Heart left ventricle (tissue), 16 donors: ENCODE results near the gene SLC43A2. TPM values are rescaled to one million over a fixed set of nuclear protein-coding genes. Genes with fewer than 3 reads are reported as not detected.
"Not testable (repeated sequence)": the region's sequence is repeated elsewhere in the genome, so short reads cannot be mapped to it uniquely, and the experiment has no call there.

ENCODE experiments used
- ATAC-seq, 4 donors: fragments of 200-7000 bp; cut with Tn5 transposase; one replicate each; pipeline ENCODE4 v1.9.1; 2020 to 2022; ENCODE audit warnings: moderate library complexity in 4 of 4, mild to moderate bottlenecking in 3 of 4, moderate number of reproducible peaks in 1 of 4
- DNase-seq, 5 donors: peaks; one replicate each; pipeline ENCODE4 v3.0.0-alpha.2; 2020
- H3K27ac ChIP-seq, 12 donors: fragments of 200-600 bp; sonication (generic) in 4 of 12; one replicate each; pipeline versions ENCODE4 v1.5.0 to v1.8.0; 2016 to 2022; ENCODE audit warnings: mild to moderate bottlenecking in 2 of 12
- H3K27me3 ChIP-seq, 9 donors: fragments of 200-600 bp; sonication (generic) in 2 of 9; one replicate each; pipeline versions ENCODE4 v1.5.1 to v1.8.0; 2016 to 2022; ENCODE audit warnings: mild to moderate bottlenecking in 3 of 9
- H3K36me3 ChIP-seq, 9 donors: fragments of 200-600 bp; sonication (generic) in 2 of 9; one replicate each; pipeline versions ENCODE4 v1.5.0 to v1.8.0; 2018 to 2022; ENCODE audit warnings: mild to moderate bottlenecking in 2 of 9
- H3K4me1 ChIP-seq, 12 donors: fragments of 200-600 bp; sonication (generic) in 4 of 12; one replicate each; pipeline versions ENCODE4 v1.5.0 to v1.8.0; 2016 to 2022; ENCODE audit warnings: mild to moderate bottlenecking in 3 of 12
- H3K4me3 ChIP-seq, 12 donors: fragments of 200-600 bp; sonication (generic) in 4 of 12; one replicate each; pipeline versions ENCODE4 v1.5.0 to v1.8.0; 2017 to 2022; ENCODE audit warnings: mild to moderate bottlenecking in 9 of 12, moderate library complexity in 4 of 12
- H3K9me3 ChIP-seq, 12 donors: fragments of 200-600 bp; sonication (generic) in 4 of 12; one replicate each; pipeline versions ENCODE4 v1.5.0 to v1.8.0; 2016 to 2022; ENCODE audit warnings: mild to moderate bottlenecking in 1 of 12
- CTCF ChIP-seq, 12 donors: fragments of 200-600 bp; sonication (generic) in 4 of 12; IDR thresholded peaks; one replicate each; pipeline versions ENCODE4 v1.5.0 to v1.8.0; 2018 to 2022; ENCODE audit warnings: antibody characterized with exemption in 12 of 12, mild to moderate bottlenecking in 5 of 12
- POLR2A ChIP-seq, 2 donors: fragments of 450-650 bp; IDR thresholded peaks; one replicate each; pipeline ENCODE4 v1.6.1; 2017; ENCODE audit warnings: antibody characterized with exemption in 2 of 2, mild to moderate bottlenecking in 2 of 2, moderate library complexity in 2 of 2
- WGBS, 4 donors: extraction: QIAGEN DNeasy Blood & Tissue Kit in 2 of 4; methylation state at CpG; one replicate each; pipeline versions ENCODE4 v1.1.5 to v1.1.7; 2013 to 2018; 5-methylcytosine and 5-hydroxymethylcytosine counted together
- intact Hi-C, 10 donors: fragments of 100-400 bp; cut with DNase I; formaldehyde crosslinking; loops; one replicate each; pipeline versions ENCODE4 v1.11.1 to v1.14.2; 2022
- polyA plus RNA-seq, 2 donors: library from polyadenylated mRNA; stranded (reverse); fragments of 200-250 nt; gene quantifications; one replicate each; pipeline ENCODE4 v1.2.3, GENCODE V29; 2013
- total RNA-seq, 9 donors: library from RNA; depleted of rRNA in 2 of 9; stranded (reverse); fragments of >200 nt in 2 of 9; fragmentation: NEBNext Ultra II Directional in 3 of 9; extraction: Animal tissue kit (Norgen Biotek cat#: 25700) in 3 of 9; gene quantifications; one replicate each; pipeline versions ENCODE4 v1.1.0 to v1.2.4, GENCODE V29; 2016 to 2023
- donor health status: ischemic (EF 13 %, LVEDD 7.1; RV severe dilation, severe dysfunction).
- donor health status: healthy with polysubstance abuse.
- donor health status: DM: no; HTN: yes; CAD: no.
- donor health status: DM: no; HTN: no; CAD: no.
- donor health status: ischemic (EF 25% LVEDD 6.9; RV normal size, moderate dysfunction).
- donor health status: ischemic (EF 25% LVEDD 5.7; RV mildly dilated, moderate dysfunction).
- donor health status: healthy.
- donor health status: DM: yes; HTN: yes; CAD: no.
- donor health status: ischemic (EF 35%, LVEDD 5.7; RV mildly dilated, moderate dysfunction).
- donor health status: nonischemic (EF 11% LVEDD 7.7; RV severe dilation, severe dysfunction).
- donor health status: DM: yes; HTN: yes; CAD: no.
- donor health status: PGD.
- donor health status: ischemic (EF 29% LVEDD 5.4; RV normal size, mild dysfunction).
- donor health status: nonischemic (EF 23%, LVEDD 6.1; RV moderate dilation, normal function).

SLC43A2 gene
- total and polyA plus RNA-seq, 11 donors, result 1.4 to 29.1 (median 6.8) TPM

GRCh38 chr17:1566505-1567199, 62.0 kb downstream of the SLC43A2 start:
- Histone ChIP-seq H3K4me3 (peak overlapping the region in 1 of 12 donors; percentile 18), H3K4me1 (peaks cover 0 to 25% (median 5%) of the 10 kb centered on the region in 12 donors), H3K9me3 (no peaks in the 10 kb centered on the region), H3K27ac (peak overlapping the region in 1 of 12 donors; percentile 53), H3K27me3 (no peaks in the 10 kb centered on the region), H3K36me3 (no peaks in the 10 kb centered on the region)
- TF ChIP-seq POLR2A (IDR thresholded peaks at IDR 0.05), result no peak
- no peak for TF ChIP-seq CTCF (IDR thresholded peaks at IDR 0.05)
- DNase-seq (peak in 1 of 5 donors; percentile 22), ATAC-seq (no peak)
- WGBS, 4 donors, result 62 to 68% (median 64%) methylated on average over 13 to 14 of the region's 14 CpGs
- intact Hi-C loops, result loop anchor here in 1 of 10 donors (10.0 kb wide), 1 partner anchor 468 kb away; the partner anchor contains the start of gene DPH1

- 52 to 71% (median 56%) methylated on average over 6 of the region's 6 CpGs for WGBS, 4 donors
- Histone ChIP-seq H3K36me3 (no peaks in the 10 kb centered on the region), H3K27ac (no peak overlapping the region), H3K4me1 (peaks cover 2 to 33% (median 12%) of the 10 kb centered on the region in 12 donors), H3K4me3 (no peak overlapping the region), H3K9me3 (no peaks in the 10 kb centered on the region), H3K27me3 (no peaks in the 10 kb centered on the region)
- ATAC-seq (no peak), DNase-seq (peak in 1 of 5 donors; percentile 35)
- TF ChIP-seq POLR2A (IDR thresholded peaks at IDR 0.05), result no peak
- TF ChIP-seq CTCF (IDR thresholded peaks at IDR 0.05), result no peak
- intact Hi-C loops, result loop anchor here in 1 of 10 donors (10.0 kb wide), 1 partner anchor 469 kb away; the partner anchor contains the start of gene DPH1
These were observed 62.8 kb downstream of the SLC43A2 start for GRCh38 chr17:1565877-1566276.

DNA sequence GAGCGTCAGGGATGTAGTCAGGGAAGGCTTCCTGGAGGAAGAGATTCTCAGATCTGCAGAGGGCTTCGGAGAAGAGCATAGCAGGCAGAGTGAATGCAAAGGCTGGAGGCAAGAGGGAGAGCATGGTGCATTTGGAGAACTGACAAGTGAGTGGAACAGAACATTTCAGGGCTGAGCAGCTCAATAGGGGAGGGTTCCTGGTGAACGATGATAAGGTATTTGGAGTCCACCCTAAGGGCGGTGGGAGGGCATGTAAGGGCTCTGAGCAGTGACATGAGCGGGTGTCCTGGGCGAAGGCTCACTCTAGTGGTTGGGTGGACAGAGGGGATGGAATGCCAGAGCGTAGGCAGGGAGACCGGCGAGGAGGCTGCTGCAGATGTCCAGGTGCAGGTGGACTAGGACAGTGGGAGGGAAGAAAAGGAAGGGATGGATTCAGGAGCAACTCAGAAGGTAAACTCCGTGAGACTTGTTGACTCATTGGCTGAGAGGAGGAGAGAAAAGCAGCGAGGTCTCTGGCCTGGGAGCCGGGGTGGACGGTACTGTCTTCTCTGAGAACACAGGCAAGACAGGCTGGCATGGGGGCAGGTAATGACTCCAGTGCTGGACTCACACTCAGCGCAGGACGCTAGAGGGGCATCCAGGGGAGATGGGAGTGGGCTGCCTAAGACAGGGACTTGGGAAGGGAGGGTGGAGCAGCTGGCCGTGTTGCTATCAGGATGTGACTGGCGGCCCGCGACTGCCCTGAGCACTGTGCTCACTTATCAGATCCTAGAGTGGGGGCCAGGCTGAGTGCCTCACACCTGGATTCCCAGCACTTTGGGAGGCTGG, 64.6 kb downstream of the SLC43A2 start:
- DNase-seq, result peak in 1 of 5 donors; percentile 48

GRCh38 chr17:1563471-1563785, 65.2 kb downstream of the SLC43A2 start:
- WGBS, 4 donors, result 87 to 91% (median 89%) methylated on average over 15 of the region's 15 CpGs
- H3K27me3 ChIP-seq, H3K27ac ChIP-seq, H3K36me3 ChIP-seq, H3K9me3 ChIP-seq, ATAC-seq: not testable (repeated sequence)
- peak in 1 of 5 donors; percentile 34 for DNase-seq
- intact Hi-C loops, result loop anchor here in 1 of 10 donors (10.0 kb wide), 1 partner anchor 471 kb away; the partner anchor contains the start of gene DPH1
- Histone ChIP-seq H3K4me1 (peaks cover 3 to 53% (median 24%) of the 10 kb centered on the region in 12 donors), H3K4me3 (peak overlapping the region in 1 of 12 donors; percentile 79)

More for the DNA sequence above, 64.6 kb downstream of the SLC43A2 start:
- TF ChIP-seq CTCF (IDR thresholded peaks at IDR 0.05) (no peak), POLR2A (IDR thresholded peaks at IDR 0.05) (no peak)
- no peak overlapping the region for H3K4me3 ChIP-seq
- ATAC-seq, result no peak
- H3K27me3 ChIP-seq, result no peaks in the 10 kb centered on the region
- H3K27ac ChIP-seq, result no peak overlapping the region
- no peaks in the 10 kb centered on the region for H3K9me3 ChIP-seq
- peaks cover 3 to 50% (median 24%) of the 10 kb centered on the region in 12 donors for H3K4me1 ChIP-seq
- H3K36me3 ChIP-seq, result no peaks in the 10 kb centered on the region
- intact Hi-C loops, result loop anchor here in 1 of 10 donors (10.0 kb wide), 1 partner anchor 471 kb away; the partner anchor contains the start of gene DPH1
- 59 to 67% (median 65%) methylated on average over 19 of the region's 19 CpGs for WGBS, 4 donors
